ENCODE results near the gene HYAL2.

The HYAL2 gene

DNA sequence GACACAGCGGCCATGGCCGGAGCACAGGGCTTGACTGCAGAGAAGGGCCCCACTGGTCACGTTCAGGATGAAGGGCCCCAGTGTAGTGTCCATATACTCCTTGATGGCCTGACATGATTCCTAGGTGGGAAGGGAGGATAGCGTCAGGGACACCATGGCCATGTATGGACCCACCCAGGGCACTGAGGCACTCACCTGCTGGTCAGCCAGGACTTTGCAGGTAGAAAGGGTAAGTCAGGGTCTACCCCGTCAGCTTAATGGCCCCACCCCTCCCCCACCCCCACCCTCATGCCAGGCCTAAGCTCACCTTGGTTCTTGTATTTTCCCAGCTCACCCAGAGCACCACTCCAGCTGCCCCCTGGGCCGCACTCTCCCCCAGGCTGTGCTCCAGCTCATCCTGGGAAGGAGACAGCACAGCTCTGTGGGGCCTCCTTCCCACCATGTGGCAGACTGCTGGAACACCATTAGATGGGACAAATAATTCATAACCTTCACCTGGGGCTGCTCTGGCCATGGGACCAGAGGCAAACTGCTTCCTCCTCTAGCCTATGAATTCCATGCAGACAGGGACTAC lies 21.8 kb downstream of the HYAL2 start:
- Histone ChIP-seq H3K9me3 (no peaks in the 10 kb centered on the region), H3K4me1 (peaks cover 8 to 41% (median 32%) of the 10 kb centered on the region in 4 donors), H3K36me3 (peaks cover 0 to 9% (median 0%) of the 10 kb centered on the region in 3 donors), H3K4me3 (peak overlapping the region in 1 of 2 donors; percentile 86), H3K27ac (peak overlapping the region; percentile 90 to 93), H3K27me3 (no peaks in the 10 kb centered on the region)
- TF ChIP-seq, protein P1, sequence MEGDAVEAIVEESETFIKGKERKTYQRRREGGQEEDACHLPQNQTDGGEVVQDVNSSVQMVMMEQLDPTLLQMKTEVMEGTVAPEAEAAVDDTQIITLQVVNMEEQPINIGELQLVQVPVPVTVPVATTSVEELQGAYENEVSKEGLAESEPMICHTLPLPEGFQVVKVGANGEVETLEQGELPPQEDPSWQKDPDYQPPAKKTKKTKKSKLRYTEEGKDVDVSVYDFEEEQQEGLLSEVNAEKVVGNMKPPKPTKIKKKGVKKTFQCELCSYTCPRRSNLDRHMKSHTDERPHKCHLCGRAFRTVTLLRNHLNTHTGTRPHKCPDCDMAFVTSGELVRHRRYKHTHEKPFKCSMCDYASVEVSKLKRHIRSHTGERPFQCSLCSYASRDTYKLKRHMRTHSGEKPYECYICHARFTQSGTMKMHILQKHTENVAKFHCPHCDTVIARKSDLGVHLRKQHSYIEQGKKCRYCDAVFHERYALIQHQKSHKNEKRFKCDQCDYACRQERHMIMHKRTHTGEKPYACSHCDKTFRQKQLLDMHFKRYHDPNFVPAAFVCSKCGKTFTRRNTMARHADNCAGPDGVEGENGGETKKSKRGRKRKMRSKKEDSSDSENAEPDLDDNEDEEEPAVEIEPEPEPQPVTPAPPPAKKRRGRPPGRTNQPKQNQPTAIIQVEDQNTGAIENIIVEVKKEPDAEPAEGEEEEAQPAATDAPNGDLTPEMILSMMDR (IDR thresholded peaks at IDR 0.05) = no peak
- no peak for DNase-seq
- intact Hi-C loops (cut with DNase I; ENCODE audit: low total_unique reads) = loop anchor here (2.0 kb wide), 1 partner anchor 20 kb away; no protein-coding TSS in a partner anchor

DNA sequence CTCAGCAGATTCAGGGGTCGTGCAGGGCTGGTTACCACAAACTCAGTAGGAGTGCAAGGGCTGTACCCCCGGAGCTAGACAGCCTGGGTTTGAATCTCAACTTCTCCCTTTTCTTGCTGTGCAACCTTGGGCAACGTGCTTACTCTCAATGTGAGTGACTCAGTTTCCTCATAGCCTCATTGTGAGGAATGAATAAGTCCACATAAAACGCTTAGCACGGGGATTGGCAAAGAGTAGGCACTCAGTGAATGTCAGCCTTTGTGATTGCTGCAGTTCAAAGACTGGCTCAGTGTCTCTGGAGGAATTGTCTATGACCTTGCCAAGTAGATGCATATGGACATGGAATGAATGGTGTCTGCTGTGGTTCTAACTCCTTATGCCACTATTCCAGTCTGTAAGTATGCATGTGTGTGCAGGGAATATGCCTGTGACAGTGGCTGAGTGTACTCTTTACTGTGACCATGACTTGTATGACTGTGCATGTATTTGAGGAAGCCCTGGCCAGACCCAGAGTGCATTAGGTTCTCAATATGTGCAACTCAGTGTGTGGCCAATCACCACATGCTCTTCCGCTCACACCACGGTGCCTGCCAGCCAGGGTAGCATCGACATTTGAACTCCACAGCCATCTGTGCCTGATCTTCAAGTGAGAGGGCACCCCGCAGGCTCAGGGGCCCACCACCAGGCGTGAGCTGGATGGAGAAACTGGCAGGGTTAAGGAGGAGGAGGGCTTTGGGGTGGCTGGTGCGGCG lies 22.4 kb downstream of the HYAL2 start:
- intact Hi-C loops (cut with DNase I; ENCODE audit: low total_unique reads) = loop anchor here (2.0 kb wide), 1 partner anchor 21 kb away; no protein-coding TSS in a partner anchor
- no peaks in the 10 kb centered on the region for H3K27me3 ChIP-seq
- TF ChIP-seq, protein P1 (IDR thresholded peaks at IDR 0.05) = no peak
- peak in 1 of 2 donors; percentile 77 for DNase-seq
- peaks cover 8 to 41% (median 32%) of the 10 kb centered on the region in 4 donors for H3K4me1 ChIP-seq
- H3K27ac ChIP-seq = peak overlapping the region; percentile 90 to 93
- H3K9me3 ChIP-seq = no peaks in the 10 kb centered on the region
- peaks cover 0 to 9% (median 0%) of the 10 kb centered on the region in 3 donors for H3K36me3 ChIP-seq
- peak overlapping the region; percentile 61 to 86 for H3K4me3 ChIP-seq

DNA sequence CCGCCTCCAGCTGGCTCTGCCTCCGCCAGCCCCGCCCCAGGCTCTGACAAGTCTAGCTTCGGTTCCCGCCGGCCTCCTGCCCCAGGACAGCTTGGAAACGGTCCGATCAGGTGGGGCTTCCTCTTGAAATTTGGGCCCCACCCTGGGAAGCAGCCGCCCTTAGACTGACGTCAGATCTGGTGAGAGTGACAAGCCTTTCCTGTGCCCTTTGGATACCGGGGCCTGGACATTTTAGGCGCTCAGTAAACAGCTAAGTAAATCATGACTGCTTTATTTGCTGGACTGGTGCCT lies 23.0 kb downstream of the HYAL2 start:
- TF ChIP-seq, protein P1 (IDR thresholded peaks at IDR 0.05) = no peak

DNA sequence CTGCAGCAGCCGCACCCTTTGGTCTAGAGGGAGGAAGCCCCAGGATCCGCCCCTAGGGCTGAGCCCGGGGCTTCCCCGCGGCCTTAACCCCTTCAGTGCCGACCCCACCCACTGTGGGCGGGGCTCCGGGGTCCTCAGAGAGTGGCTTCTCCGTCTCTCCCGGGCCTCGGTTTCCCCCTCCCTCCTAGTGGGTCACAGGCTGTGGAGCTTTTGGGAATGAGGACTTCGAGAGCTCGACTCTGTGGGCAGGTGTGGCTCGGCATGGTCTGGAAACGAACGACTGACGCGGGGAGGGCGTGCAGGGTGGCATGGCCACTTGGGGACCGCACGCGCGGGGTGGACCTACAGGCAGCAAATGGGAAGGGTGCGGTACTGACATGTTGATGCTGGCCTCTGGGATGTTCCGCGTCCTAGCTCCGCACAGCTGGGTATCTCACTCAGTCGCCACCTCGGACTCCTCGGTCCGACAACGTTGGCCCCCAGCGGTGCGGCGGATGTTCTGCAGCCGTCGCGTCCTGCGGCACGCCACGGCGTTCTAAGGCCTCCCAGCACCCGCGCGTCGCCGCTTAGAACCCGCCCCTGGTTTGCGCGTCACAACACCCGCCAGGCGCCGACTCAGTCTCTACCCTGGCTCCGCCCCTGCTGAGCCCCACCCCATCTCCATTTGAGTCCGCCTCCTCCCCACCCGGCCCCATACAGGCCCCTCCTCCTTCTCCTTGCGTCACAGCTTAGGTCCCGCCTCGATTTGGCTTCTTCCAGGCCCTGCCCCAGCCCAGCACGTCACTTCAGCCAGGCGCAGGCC lies 23.5 kb downstream of the HYAL2 start, which contains the start of the genes HYAL3 and NAA80:
Gene HYAL3, minus strand, starts transcription at position 570 of the 802 bp plus-strand sequence. CDS start 3,803 bp downstream, outside the sequence.
Gene NAA80, minus strand, starts transcription at position 570 of the 802 bp plus-strand sequence. CDS start 1,942 bp downstream, outside the sequence.
- peak within 1 kb of the TSS; percentile 90 to 93 for H3K27ac ChIP-seq
- no peaks in the 10 kb centered on the region for H3K9me3 ChIP-seq
- TF ChIP-seq, protein P1 (IDR thresholded peaks at IDR 0.05) = peak; percentile 43 to 67
- H3K36me3 ChIP-seq = peaks cover 0 to 9% (median 0%) of the 10 kb centered on the region in 3 donors
- DNase-seq = peak; percentile 99 to 100
- intact Hi-C loops (cut with DNase I; ENCODE audit: low total_unique reads) = no loop called here
- peaks cover 8 to 41% (median 32%) of the 10 kb centered on the region in 4 donors for H3K4me1 ChIP-seq
- peak within 1 kb of the TSS; percentile 61 to 86 for H3K4me3 ChIP-seq
- no peaks in the 10 kb centered on the region for H3K27me3 ChIP-seq

More for the DNA sequence above, 23.0 kb downstream of the HYAL2 start:
- peak overlapping the region; percentile 90 to 93 for H3K27ac ChIP-seq
- intact Hi-C loops (cut with DNase I; ENCODE audit: low total_unique reads) = no loop called here
- DNase-seq = no peak
- H3K4me3 ChIP-seq = peak overlapping the region; percentile 61 to 86
- peaks cover 0 to 9% (median 0%) of the 10 kb centered on the region in 3 donors for H3K36me3 ChIP-seq
- no peaks in the 10 kb centered on the region for H3K9me3 ChIP-seq
- H3K27me3 ChIP-seq = no peaks in the 10 kb centered on the region
- peaks cover 8 to 41% (median 32%) of the 10 kb centered on the region in 4 donors for H3K4me1 ChIP-seq

All from tibial artery (tissue), 4 donors.